Body of pancreas (tissue), 4 donors: ENCODE measurements around the gene NR2F2.

Experiments
- CTCF ChIP-seq, 7 experiments: fragments of 450-650 bp in 4 of 7; fragments of 200-600 bp in 3 of 7; sonication (generic) in 3 of 7; IDR thresholded peaks; one replicate each; pipeline ENCODE4 v1.5.1; 2016 to 2019; ENCODE audit warnings: antibody characterized with exemption in 7 of 7
- POLR2A ChIP-seq, 3 donors: fragments of 450-650 bp; IDR thresholded peaks; one replicate each; pipeline ENCODE4 v1.6.1; 2016; ENCODE audit warnings: antibody characterized with exemption in 3 of 3, mild to moderate bottlenecking in 2 of 3

GRCh38 chr15:96316953-96317629 is 13.4 kb upstream of the NR2F2 start:
- no peak for TF ChIP-seq CTCF (IDR thresholded peaks at IDR 0.05)
- no peak for TF ChIP-seq POLR2A (IDR thresholded peaks at IDR 0.05)
